ENCODE measurements around the gene CKM. TPM values are rescaled to one million over a fixed set of nuclear protein-coding genes. Genes with fewer than 3 reads are reported as not detected.

CKM gene
- total RNA-seq, 1 donor, result not detected

GRCh38 chr19:45267296-45267695, 55.4 kb downstream of the CKM start:
- no peak for TF ChIP-seq CTCF (IDR thresholded peaks at IDR 0.05; ENCODE audit: insufficient read depth, low read length)
- no peak overlapping the region for H3K4me3 ChIP-seq (ENCODE audit: low read depth, low read length)
- no peak for DNase-seq (ENCODE audit: low read depth)

- H3K4me3 ChIP-seq (ENCODE audit: low read depth, low read length), result no peak overlapping the region
- DNase-seq (ENCODE audit: low read depth), result no peak
Observed at GRCh38 chr19:45265375-45265774, 57.3 kb downstream of the CKM start.

GRCh38 chr19:45264781-45265317, 57.8 kb downstream of the CKM start:
- no peak for DNase-seq (ENCODE audit: low read depth)
- no peak overlapping the region for H3K4me3 ChIP-seq (ENCODE audit: low read depth, low read length)
- TF ChIP-seq CTCF (IDR thresholded peaks at IDR 0.05; ENCODE audit: insufficient read depth, low read length), result no peak

More at GRCh38 chr19:45265375-45265774, 57.3 kb downstream of the CKM start:
- no peak for TF ChIP-seq CTCF (IDR thresholded peaks at IDR 0.05; ENCODE audit: insufficient read depth, low read length)

- TF ChIP-seq CTCF (IDR thresholded peaks at IDR 0.05; ENCODE audit: insufficient read depth, low read length), result no peak
- no peak overlapping the region for H3K4me3 ChIP-seq (ENCODE audit: low read depth, low read length)
- no peak for DNase-seq (ENCODE audit: low read depth)
Observed at GRCh38 chr19:45263013-45263412, 59.7 kb downstream of the CKM start.

GRCh38 chr19:45262570-45262969, 60.1 kb downstream of the CKM start:
- no peak overlapping the region for H3K4me3 ChIP-seq (ENCODE audit: low read depth, low read length)
- no peak for DNase-seq (ENCODE audit: low read depth)
- no peak for TF ChIP-seq CTCF (IDR thresholded peaks at IDR 0.05; ENCODE audit: insufficient read depth, low read length)

- no peak for TF ChIP-seq CTCF (IDR thresholded peaks at IDR 0.05; ENCODE audit: insufficient read depth, low read length)
- DNase-seq (ENCODE audit: low read depth), result no peak
- H3K4me3 ChIP-seq (ENCODE audit: low read depth, low read length), result no peak overlapping the region
Observed at GRCh38 chr19:45258862-45259261, 63.8 kb downstream of the CKM start.

GRCh38 chr19:45256836-45257235, 65.8 kb downstream of the CKM start:
- H3K4me3 ChIP-seq (ENCODE audit: low read depth, low read length), result no peak overlapping the region
- no peak for TF ChIP-seq CTCF (IDR thresholded peaks at IDR 0.05; ENCODE audit: insufficient read depth, low read length)
- no peak for DNase-seq (ENCODE audit: low read depth)

All from fibroblast of the aortic adventitia (primary cell).